Erythroblast (primary cell): ENCODE results near the gene RNF150.

ENCODE experiments used
- DNase-seq, 2 experiments: peaks; one replicate each; lab custom pipeline; 2025; lab: John Stamatoyannopoulos, UW
- GATA1 ChIP-seq: IDR thresholded peaks from 2 replicates; pipeline ENCODE4 v1.6.1; 2011; ENCODE audit warnings: low read depth, mild to moderate bottlenecking, control low read depth, low read length, moderate library complexity
- POLR2A ChIP-seq: IDR thresholded peaks from 2 replicates; pipeline ENCODE4 v1.6.1; 2011; ENCODE audit warnings: mild to moderate bottlenecking, low read length

RNF150 gene

GRCh38 chr4:140866492-140867005 lies 266.7 kb downstream of the RNF150 start:
- DNase-seq: no peak
- TF ChIP-seq GATA1 (no peak), POLR2A (no peak)

- DNase-seq: no peak
- TF ChIP-seq POLR2A (no peak), GATA1 (no peak)
Measured at GRCh38 chr4:140865253-140866217, 267.7 kb downstream of the RNF150 start.

GRCh38 chr4:140863197-140863596 lies 270.1 kb downstream of the RNF150 start:
- no peak for DNase-seq
- no peak for TF ChIP-seq POLR2A

GRCh38 chr4:140862177-140862442 lies 271.2 kb downstream of the RNF150 start:
- DNase-seq: no peak
- TF ChIP-seq GATA1 (no peak), POLR2A (no peak)

GRCh38 chr4:140861359-140862176 lies 271.7 kb downstream of the RNF150 start:
- peak; percentile 68 to 79 for DNase-seq
- TF ChIP-seq POLR2A (no peak), GATA1 (no peak)

GRCh38 chr4:140858897-140859296 lies 274.4 kb downstream of the RNF150 start:
- no peak for TF ChIP-seq GATA1
- no peak for TF ChIP-seq POLR2A
- DNase-seq: no peak

- no peak for DNase-seq
- no peak for TF ChIP-seq GATA1
- TF ChIP-seq POLR2A: no peak
Measured at GRCh38 chr4:140857111-140857510, 276.2 kb downstream of the RNF150 start.

GRCh38 chr4:140856621-140857062 lies 276.6 kb downstream of the RNF150 start:
- TF ChIP-seq POLR2A (no peak), GATA1 (no peak)
- no peak for DNase-seq

GRCh38 chr4:140854168-140854567 lies 279.1 kb downstream of the RNF150 start:
- no peak for DNase-seq
- TF ChIP-seq POLR2A: no peak
- no peak for TF ChIP-seq GATA1

- no peak for TF ChIP-seq POLR2A
- TF ChIP-seq GATA1: no peak
- DNase-seq: no peak
Measured at GRCh38 chr4:140851804-140852203, 281.5 kb downstream of the RNF150 start.

- peak; percentile 44 to 67 for DNase-seq
Measured at GRCh38 chr4:140851032-140851636, 282.1 kb downstream of the RNF150 start.

GRCh38 chr4:140849526-140849925 lies 283.7 kb downstream of the RNF150 start:
- no peak for TF ChIP-seq POLR2A
- no peak for TF ChIP-seq GATA1
- no peak for DNase-seq

More at GRCh38 chr4:140851032-140851636, 282.1 kb downstream of the RNF150 start:
- no peak for TF ChIP-seq POLR2A
- no peak for TF ChIP-seq GATA1

- TF ChIP-seq GATA1 (no peak), POLR2A (no peak)
- no peak for DNase-seq
Measured at GRCh38 chr4:140846736-140847135, 286.5 kb downstream of the RNF150 start.

- TF ChIP-seq GATA1: no peak
- no peak for TF ChIP-seq POLR2A
- DNase-seq: no peak
Measured at GRCh38 chr4:140844061-140844460, 289.2 kb downstream of the RNF150 start.
